HG03108 (cell line): ENCODE data around the gene GATAD2B.
"Not testable (repeated sequence)": the region's sequence is repeated elsewhere in the genome, so short reads cannot be mapped to it uniquely, and the experiment has no call there.

ENCODE experiments used
- ATAC-seq: cut with Tn5 transposase; IDR thresholded peaks from one replicate; pipeline ENCODE4 v1.9.1; 2021; ENCODE audit warnings: moderate library complexity; ENCODE audit not compliant: unreplicated experiment

GATAD2B gene

DNA sequence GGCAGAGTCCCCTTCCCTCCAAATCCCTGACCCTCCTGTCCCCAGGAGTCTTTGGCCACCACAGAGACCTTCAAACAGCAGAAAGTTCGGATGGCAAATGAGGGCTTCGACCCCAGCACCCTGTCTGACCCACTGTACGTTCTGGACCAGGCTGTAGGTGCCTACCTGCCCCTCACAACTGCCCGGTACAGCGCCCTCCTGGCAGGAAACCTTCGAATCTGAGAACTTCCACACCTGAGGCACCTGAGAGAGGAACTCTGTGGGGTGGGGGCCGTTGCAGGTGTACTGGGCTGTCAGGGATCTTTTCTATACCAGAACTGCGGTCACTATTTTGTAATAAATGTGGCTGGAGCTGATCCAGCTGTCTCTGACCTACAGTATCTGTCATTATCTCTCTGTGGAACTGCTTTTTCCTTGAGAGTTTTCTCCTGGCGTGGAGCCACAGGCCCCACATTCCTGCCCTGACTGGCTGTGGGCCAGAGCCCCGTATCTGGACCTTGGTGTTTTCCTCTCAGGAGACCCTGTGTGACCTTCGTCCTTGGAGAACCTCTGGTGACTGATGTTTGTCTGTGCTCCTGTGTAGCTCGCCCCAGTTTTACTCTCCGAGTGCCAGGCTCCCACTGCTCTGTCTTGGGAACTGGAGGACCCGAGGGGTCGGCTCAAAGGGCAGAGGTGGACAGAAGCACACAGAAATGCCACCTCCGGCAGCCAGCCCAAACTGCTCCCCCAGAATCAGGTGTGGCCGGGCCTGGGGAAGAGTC, 142.8 kb downstream of the GATAD2B start:
- no peak for ATAC-seq

DNA sequence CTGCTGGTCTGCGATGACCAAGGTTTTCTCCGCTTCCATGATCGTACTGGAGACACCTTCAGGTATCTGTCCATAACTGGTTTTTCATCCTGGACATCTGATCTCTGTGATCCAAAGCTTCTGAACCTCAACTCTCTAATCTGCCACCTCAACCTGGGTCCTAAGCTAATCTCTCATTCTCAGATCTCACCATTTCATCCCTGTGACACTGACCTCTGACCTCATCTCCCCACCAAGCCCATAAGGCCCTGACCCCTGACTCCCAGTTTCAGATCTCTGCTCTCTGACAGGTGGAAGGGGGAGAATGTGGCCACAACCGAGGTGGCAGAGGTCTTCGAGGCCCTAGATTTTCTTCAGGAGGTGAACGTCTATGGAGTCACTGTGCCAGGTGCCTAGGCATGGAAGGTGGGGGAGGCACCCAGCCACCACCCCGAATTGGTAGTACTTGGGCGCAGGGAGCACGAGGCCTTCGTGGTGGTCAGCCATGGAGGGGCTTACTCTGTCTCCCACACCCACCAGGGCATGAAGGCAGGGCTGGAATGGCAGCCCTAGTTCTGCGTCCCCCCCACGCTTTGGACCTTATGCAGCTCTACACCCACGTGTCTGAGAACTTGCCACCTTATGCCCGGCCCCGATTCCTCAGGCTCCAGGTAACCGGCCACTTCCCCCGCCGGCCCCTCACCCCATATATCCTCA, 143.8 kb downstream of the GATAD2B start:
- ATAC-seq, result no peak

DNA sequence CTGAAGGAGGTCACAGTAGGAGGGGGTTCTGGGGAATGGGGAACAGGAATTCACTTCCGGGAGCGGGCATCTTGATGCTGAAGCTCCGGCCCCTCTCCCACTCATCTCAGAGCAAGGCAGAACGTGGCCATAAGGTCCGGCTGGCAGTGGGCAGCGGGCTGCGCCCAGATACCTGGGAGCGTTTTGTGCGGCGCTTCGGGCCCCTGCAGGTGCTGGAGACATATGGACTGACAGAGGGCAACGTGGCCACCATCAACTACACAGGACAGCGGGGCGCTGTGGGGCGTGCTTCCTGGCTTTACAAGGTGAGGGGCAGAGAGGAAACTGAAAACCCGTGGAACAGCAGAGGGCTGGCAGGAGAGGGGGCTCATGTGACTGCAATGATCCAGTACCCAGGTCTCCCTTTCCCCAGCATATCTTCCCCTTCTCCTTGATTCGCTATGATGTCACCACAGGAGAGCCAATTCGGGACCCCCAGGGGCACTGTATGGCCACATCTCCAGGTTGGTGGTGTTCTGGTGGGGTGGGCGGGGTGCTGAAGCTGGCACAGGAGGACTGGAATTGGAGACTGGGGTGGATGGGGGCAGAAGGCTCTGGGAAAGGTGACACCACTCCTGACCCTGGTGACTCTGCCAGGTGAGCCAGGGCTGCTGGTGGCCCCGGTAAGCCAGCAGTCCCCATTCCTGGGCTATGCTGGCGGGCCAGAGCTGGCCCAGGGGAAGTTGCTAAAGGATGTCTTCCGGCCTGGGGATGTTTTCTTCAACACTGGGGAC, 144.5 kb downstream of the GATAD2B start:
- no peak for ATAC-seq

DNA sequence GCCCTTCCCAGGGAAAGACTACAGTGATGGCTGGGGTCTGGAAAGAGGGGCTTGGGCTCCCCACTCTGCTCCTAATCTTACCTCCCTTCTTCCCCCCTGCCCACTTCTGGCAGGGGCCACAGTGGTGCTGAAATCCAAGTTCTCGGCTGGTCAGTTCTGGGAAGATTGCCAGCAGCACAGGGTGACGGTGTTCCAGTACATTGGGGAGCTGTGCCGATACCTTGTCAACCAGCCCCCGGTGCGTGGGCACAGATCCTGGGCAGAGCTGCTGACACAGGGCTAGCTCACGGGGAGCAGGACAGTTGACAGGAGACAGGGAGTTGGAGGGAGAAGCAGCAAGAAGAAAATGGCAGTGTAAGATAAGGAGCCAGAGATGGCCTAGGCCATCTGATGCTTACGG, 145.1 kb downstream of the GATAD2B start:
- ATAC-seq, result no peak

DNA sequence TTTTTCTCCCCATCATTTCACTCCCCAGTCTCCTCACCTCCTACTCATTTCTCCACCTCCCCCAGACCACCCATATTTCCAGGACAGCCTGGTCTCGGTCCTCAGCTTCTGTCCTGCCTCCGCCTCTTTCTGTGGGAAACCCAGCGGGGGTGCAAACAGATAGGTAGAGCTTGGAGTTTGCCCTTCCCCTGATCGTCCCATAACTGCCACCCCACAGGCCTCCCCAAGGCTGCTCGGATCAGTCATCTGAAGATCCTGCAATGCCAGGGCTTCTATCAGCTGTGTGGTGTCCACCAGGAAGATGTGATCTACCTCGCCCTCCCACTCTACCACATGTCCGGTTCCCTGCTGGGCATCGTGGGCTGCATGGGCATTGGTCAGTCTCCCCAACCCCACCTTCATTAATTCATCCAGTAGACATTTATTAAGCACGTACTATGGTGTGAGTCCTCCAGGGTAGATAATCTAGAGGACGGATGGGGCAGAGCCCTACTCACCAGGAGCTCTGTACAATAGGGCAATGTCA, 145.9 kb downstream of the GATAD2B start:
- no peak for ATAC-seq

DNA sequence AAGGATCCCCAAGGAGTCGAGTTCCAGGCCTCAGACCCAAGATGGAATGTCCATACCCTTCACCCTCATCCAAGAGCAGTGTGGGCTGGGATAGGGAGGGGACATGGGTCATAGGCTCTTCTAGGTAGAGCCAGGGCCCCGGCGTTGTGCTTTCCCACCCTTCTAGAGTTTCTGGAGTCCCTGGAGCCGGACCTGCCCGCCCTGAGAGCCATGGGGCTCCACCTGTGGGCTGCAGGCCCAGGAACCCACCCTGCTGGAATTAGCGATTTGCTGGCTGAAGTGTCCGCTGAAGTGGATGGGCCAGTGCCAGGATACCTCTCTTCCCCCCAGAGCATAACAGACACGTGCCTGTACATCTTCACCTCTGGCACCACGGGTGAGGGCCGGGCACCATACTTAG, 146.4 kb downstream of the GATAD2B start:
- no peak for ATAC-seq

DNA sequence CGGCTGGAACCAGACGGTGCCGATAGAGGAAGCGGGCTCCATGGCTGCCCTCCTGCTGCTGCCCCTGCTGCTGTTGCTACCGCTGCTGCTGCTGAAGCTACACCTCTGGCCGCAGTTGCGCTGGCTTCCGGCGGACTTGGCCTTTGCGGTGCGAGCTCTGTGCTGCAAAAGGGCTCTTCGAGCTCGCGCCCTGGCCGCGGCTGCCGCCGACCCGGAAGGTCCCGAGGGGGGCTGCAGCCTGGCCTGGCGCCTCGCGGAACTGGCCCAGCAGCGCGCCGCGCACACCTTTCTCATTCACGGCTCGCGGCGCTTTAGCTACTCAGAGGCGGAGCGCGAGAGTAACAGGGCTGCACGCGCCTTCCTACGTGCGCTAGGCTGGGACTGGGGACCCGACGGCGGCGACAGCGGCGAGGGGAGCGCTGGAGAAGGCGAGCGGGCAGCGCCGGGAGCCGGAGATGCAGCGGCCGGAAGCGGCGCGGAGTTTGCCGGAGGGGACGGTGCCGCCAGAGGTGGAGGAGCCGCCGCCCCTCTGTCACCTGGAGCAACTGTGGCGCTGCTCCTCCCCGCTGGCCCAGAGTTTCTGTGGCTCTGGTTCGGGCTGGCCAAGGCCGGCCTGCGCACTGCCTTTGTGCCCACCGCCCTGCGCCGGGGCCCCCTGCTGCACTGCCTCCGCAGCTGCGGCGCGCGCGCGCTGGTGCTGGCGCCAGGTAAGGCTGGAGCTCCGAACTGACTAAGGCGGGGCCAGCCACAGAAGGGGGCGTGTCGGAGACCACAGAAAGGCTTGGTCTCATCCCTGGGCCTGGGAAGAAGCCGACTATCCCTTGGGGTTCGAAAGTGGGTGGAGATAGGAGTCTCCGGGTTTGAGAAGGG, 147.1 kb downstream of the GATAD2B start:
- ATAC-seq, result peak; percentile 48

DNA sequence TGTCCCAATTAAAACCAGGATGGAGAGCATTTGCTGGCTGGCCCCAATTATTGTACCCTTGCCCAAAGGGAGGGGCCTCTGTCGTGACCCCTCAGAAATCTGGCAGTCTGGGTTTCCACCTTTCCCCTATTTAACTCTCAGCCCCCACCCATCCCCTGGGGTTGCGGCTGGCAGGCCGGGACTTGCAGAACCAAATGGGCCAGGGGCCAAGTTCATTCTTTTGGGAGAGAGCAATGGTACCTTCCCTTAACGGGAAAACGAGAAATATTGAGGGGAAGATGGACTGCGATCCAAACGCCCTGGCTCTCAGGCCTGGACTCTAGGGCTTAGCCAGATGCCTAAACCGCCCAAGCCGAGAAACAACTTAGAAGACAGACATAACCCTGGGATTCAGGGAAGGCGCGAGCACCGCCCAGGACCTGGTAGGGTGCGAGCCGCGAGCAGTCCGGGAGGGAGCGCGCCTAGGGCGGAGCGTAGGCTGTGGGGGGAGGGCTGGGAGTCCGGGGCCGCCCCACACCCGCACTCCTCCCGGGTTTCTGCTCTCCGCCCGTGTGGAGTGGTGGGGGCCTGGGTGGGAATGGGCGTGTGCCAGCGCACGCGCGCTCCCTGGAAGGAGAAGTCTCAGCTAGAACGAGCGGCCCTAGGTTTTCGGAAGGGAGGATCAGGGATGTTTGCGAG, 147.9 kb downstream of the GATAD2B start, which contains the start of gene SLC27A3:
TSS of gene SLC27A3 (plus strand) at position 628 of the 678 bp plus-strand sequence. CDS start 91 bp downstream, outside the sequence.
- peak; percentile 19 for ATAC-seq

DNA sequence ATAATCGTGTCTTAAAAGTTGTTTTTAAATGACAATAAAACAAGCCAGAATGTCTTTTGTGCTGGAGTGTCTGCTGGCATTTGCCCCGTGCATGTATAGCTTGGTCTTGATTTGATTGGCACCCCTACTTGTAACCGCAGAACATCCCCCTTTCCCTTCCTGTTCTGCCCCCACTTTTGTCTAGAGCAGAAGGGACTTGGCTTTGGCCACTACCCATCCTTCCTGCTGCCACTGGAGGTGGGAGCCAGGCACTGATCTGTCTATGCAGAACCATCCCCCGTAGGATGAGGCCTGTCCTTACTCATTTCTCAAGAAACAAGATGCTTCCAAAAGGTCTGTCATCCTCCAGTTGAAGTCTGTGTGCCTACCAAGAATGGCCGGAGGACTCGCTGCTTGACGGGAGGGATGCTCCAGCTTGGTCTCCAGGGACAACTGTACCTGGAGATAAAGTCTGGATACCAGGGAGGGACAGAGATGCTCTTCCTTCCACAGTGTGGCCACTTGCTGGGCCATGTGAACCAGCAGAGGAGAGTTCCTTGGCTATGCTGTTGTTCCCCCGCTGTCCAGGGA, 148.7 kb downstream of the GATAD2B start:
- ATAC-seq, result no peak

DNA sequence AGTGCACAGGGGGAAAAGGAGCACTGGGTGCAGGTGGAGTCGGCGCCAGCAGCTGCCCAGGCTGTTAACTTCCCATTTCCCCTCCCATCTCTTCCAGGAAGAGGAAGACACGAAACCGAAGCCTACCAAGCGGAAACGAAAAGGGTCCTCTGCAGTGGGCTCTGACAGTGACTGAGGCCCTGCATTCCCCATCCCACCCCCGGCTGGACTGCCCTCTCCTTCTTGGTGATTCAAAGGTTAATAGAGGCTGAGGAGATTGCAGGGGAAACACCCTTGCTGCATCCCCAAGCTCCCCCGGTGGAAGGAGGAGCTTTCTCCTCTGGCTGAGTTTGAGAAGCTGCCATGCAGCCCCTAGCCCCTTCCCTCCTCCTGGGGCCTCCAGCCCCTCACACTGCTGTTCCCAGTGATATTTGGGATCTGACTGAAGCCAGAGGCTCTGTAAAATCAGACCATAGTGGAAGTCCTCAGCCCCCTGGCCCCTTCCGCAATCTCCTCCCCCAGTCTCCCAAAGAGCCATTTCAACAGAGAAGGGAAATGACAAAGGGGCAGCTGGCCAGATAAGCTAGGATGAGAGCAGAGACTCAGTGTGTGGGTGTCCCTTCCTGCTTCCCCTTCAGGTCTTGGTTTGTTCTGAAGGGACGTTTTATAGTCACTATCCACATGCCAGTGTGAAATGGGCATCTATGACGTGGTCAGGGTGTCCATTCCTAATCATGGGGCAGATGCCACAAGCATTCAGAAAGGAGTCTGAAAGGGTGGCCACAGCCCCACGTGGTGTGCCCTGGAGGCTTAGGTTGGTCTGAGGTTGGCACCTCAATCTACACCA, 149.5 kb downstream of the GATAD2B start:
- no peak for ATAC-seq

DNA sequence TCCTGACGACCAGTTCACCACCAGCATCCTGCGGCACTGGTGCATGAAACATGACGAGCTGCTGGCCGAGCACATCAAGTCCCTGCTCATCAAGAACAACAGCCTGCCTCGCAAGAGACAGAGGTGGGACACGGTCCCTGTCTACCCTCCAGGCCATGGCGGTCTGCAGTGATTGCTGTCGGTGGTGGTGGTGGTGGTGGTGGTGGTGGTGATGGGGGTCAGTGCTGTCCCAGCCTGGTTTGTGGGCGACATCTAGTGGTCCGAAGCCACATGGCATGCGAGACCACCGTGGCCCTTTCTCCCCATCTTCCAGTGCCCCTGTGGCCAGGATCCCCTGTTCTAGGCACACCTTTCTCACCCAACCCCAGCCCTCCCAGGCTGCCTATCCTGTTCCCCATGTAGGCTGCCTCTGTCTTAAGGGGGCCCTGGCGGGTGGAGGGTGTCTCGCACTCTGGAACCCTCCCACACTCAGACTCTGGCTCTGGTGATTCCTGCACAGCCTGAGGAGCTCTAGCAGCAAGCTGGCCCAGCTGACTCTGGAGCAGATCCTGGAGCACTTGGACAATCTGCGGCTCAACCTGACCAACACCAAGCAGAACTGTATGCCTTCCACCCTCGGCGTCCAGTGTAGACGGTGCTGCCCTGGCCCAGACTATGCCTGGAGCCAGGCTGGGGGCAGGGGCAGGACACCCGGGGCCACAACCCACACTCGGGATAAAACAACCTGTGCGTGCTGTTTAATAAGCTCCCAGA, 150.8 kb downstream of the GATAD2B start:
- ATAC-seq, result no peak

DNA sequence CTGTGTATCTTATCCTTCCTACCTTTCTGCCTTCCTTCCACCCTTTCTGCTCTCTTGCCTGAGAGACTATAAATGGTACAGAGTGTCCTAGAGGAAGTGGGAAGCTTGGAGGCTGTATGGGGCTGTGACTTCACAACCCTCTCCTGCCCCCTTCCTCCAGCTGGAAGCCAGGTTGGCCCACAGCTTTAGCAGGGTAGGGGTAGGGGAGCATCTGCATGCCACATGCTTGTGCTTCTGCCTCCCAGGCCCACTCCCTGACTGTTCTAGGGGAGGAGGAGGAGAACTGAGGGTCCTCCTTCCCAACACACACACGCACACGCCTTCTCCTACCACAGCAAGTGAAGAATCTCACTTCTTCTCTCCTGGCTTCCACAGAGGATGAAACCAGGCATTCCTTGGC, 151.5 kb downstream of the GATAD2B start:
- ATAC-seq, result no peak

DNA sequence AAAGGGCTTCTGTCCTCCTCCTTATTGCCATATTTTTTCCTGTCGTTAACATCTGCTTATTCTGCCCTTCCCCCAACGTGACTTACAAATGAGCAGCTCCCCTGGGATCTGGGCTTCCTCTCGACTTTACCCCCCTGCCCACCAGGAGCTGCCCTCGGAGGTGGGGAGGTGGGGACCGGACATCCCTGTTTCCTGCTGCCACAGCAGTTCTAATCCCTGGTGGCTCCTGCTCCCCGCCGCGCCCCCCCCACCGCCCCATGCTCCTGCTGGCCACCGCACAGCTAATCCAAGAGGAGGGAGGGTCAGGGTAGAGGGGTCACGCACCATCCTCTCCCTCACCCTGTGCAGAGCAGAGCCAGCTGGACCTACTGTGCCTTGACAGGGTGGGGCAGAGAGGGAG, 152.0 kb downstream of the GATAD2B start:
- no peak for ATAC-seq

DNA sequence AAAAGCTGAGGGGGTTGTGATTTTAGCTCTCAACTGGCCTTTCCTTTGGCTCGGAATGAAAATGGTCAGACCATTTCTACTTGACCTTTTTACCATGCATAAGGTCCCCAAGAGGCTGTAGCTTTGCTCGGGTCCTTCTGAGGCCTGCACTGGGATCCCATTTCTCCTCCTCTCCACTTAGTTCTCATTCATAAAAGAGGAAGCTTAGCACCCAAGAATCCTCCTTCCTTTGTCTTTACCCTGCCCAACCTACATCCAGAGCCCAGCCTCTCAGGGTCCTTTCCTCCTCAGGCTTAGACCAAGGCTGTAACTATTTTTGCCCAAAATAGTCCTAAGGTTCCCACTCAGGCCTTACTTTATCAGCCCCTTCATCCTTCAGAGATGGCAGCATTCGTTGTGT, 153.6 kb downstream of the GATAD2B start:
- no peak for ATAC-seq

DNA sequence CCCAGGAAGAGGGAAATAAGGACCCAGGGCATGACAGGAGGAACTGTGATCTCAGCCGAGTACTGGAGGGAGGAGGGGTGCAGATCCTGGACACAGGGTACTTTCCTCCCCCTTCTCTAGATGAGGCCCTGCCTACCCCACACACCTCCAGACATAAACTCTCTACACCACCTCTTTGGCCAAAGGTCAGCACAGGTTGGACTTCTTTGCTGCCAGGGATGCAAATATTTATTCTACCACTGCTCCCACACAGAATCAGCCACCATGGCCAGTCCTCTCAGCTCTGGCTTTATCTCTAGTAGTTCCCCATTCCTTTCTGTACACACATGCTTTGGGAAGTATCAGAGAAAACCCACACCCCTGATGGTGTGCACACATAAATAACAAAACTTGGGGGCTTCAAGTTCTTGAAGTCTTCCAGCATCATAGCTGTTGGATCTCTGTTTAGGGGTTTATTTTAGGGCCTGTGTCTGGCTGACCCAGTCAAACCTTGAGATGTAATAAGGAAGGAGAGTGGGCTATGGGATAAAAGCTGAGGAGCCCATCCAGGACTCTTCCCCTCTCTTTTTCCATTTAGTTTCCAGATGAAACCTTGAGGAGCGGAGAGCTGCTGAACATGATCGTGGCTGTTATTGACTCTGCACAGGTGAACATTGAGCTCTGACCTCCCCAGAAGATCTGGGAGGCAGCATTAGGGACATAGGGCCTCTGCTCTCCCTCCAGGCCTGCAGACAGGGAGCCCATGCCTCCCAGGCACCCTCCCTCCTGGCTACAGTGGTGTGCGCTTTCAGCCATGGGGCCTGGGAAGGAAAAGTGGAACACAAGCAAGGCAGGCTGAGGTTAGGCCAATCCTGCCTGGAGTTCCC, 154.2 kb downstream of the GATAD2B start:
- ATAC-seq, result no peak

DNA sequence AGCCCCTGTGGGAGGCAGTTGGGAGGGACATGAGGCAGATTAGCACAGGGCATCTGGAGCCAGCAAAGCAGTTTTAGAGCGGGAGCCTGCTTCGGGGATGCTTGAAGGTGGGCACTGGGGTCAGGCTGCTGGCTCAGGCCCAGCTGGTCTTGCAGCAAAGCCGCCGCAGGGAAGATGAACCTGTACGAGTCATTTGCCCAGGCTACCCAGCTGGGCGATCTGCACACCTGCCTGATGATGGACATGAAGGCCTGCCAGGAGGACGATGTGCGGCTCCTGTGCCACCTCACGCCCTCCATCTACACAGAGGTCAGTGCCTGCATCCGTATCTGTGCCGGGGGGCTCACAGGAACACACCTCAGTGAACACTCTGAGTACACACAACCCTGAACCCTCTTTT, 155.3 kb downstream of the GATAD2B start:
- no peak for ATAC-seq

DNA sequence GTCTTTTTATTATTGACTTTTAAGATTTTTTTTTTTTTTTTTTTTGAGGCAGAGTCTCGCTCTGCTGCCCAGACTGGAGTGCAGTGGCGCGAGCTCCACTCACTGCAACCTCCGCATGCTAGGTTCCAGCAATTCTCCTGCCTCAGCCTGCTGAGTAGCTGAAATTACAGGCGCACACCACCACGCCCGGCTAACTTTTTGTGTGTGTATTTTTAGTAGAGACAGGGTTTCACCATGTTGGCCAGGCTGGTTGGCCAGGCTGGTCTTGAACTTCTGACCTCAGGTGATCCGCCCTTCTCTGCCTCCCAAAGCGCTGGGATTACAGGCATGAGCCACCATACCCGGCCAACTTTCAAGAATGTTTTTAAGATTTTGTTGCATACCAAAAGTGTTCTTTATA, 156.1 kb downstream of the GATAD2B start:
- ATAC-seq, result not testable (repeated sequence)
